COLO668 (cell line): ENCODE data around the gene HNRNPA2B1.
"Not testable (repeated sequence)": the region's sequence is repeated elsewhere in the genome, so short reads cannot be mapped to it uniquely, and the experiment has no call there.

Source experiments
- DNase-seq: peaks from one replicate; lab custom pipeline; 2025; ENCODE audit not compliant: unreplicated experiment; lab: John Stamatoyannopoulos, UW

The HNRNPA2B1 gene

DNA sequence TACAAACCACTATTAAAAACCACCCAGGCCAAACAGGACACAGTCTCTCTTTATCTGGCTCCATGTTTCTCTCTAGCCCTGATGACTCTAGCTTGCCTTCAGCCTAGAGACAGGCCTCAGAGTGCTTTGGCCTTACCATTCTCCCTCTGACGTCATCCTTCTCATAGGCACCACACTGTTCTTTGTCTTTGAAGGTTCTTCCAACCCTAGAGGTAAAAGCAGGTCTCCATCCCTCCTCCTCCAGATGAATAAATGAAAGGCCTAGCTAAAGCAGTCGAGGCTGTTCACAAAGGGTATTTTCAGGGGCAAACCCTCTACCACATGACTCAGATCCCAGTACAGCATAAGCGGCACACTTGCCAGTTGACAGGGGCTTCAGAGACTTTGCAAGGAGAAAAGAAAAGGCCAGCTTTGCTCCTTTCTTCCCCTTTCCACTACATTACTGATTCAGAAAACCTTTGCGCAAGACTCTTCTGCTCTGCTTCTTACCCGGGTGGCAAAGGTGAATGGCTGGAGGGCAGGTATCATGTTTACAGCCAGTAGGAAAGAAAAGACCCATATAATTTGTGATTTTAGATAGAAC lies 33.8 kb downstream of the HNRNPA2B1 start:
- DNase-seq, result no peak

GRCh38 chr7:26165950-26166683 lies 34.4 kb downstream of the HNRNPA2B1 start:
- no peak for DNase-seq

DNA sequence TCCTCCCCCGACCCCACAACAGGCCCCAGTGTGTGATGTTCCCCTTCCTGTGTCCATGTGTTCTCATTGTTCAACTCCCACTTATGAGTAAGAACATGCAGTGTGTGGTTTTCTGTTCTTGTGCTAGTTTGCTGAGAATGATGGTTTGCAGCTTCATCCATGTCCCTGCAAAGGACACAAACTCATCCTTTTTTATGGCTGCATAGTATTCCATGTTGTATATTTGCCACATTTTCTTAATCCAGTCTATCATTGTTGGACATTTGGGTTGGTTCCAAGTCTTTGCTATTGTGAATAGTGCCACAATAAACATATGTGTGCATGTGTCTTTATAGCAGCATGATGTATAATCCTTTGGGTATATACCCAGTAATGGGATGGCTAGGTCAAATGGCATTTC lies 36.7 kb downstream of the HNRNPA2B1 start:
- not testable (repeated sequence) for DNase-seq

GRCh38 chr7:26162431-26162830 lies 38.1 kb downstream of the HNRNPA2B1 start:
- no peak for DNase-seq

DNA sequence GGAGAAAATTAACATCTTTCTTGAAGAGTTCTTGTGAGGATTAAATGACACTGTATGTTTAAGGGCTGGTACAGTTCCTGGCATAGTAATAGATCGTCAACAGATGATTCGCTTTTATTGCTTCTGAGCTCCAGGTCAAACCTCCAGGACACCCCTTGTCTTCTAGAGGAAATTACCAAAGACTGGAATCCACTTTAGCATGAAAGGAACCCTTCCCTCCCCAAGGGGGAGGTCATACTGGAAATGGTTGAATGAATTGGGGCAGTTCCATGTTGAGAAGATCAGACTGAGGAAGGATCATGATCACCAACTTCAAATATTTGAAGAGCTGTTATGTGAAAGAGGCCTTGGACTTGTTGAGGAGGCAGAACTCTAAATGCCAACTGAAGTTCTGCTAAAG lies 39.6 kb downstream of the HNRNPA2B1 start:
- DNase-seq, result no peak

DNA sequence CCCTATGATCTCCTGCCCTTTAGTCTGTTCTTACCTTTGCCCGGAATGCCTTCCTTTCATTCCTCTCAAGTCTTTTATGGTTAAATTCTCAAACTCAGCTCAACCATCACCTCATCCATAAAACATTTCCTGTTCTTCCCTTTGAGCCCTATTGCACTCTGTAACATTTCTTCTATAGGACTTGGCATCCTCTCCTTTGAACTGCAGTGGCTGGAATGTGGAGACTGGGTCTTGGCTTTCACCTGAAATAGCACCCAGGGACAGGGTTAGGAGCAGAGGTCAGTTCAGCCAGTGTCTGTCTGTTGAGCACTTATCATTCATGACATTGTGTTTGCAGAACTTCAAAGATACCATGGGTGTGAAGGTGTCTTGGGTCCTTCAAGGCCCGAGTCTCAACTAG lies 41.3 kb downstream of the HNRNPA2B1 start:
- DNase-seq, result no peak

DNA sequence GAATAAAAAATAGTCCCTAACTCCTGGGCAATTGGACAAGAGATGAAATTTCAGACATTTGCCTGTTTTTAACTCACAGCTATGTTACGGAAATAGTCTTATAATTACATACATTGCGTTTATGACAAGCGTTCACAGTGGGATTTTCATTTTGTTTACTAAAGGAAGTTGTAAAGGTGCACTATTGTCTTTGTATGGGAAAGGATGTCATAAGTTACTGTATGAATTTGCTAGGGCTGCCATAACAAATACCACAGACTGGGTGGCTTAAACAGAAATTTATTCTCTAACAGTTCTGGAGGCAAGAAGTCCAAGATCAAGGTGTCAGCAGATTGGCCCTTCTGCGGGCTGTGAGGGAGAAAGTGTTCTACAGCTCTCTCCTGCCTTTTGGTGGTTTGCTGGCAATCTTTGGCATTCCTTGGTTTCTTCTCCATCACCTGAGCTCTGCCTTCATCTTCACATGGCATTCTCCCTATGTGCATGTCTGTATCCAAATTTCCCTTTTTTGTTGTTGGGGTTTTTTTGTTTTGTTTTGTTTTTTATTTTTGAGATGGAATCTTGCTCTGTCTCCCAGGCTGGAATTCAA lies 42.9 kb downstream of the HNRNPA2B1 start:
- DNase-seq, result no peak

DNA sequence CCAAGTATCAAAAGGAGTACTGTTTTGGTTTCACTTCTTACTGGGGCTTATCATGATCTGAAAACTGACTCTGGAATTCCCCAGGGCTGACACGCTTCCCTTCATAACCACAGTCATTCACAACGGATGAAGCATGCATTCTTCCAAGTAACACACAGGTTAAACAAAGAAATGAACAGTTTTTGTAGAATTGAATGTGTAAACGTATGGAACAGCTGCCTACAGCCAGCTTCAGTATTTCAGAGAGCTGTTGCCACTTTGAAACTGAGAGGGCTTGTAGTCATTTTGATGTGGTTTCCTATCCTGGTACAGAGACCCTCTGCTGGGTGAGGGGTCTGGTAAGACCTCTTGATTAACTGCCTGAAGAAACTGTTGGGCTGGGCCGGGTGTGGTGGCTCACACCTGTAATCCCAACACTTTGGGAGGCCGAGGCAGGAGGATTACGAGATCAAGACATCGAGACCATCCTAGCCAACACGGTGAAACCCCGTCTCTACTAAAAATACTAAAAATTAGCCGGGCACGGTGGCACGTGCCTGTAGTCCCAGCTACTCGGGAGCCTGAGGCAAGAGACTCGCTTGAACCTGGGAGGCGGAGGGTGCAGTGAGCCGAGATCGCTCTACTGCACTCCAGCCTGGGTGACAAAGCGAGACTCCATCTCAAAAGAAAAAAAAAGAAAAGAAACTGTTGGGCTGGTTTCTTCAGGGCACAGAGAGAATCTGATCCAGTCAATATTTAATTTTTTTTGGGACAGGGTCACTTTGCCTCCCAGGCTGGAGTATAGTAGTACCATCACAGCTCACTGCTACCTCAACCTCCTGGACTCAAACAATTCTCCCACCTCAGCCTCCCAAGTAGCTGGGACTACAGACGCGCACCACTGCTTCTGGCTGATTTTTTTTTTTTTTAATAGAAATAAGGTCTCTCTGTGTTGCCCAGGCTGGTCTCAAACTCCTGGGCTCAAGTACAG lies 43.8 kb downstream of the HNRNPA2B1 start:
- no peak for DNase-seq

- no peak for DNase-seq
Observed at GRCh38 chr7:26155531-26156375, 44.8 kb downstream of the HNRNPA2B1 start.

DNA sequence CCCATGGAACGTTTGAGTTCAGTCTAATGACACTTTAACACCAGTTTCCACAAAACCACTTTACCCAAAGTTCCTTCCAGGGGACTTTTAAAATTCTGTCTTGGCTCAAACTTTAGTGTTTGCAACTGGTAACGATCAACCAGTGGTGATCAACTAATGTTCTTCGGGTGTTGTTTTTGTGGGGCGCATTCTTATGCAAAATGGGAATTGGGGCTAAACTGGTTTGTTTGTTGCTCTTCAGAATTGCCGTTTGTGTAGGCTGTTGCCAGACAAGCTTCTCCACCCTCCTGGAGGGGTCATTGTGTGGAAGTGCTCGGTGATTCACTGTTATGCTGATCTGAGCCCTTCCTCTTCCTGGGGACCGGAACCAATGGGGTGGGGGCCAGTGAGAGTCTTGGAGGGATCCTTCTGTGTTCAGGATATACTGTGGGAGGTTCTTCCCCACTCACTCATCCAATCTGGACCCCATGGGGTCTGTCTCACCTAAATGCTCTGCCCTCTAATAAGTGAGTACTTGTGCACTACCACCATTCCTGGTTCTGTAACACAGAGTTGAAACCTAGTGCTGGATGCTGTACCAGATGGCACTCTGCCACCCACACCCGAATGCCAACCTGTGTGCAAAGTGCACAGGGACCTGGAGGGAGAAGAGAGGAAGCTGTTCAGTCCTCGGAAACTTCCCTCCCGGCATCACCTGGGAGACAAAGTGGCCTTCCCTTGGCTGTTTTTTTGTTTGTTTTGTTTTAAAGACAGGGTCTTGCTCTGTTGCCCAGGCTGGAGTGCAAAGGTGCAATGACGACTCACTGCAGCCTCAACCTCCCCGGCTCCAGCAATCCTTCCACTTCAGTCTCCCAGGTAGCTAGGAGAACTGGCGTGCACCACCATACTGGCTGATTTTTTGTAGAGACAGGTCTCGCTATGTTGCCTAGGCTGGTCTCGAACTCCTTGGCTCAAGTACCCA lies 46.4 kb downstream of the HNRNPA2B1 start:
- no peak for DNase-seq

DNA sequence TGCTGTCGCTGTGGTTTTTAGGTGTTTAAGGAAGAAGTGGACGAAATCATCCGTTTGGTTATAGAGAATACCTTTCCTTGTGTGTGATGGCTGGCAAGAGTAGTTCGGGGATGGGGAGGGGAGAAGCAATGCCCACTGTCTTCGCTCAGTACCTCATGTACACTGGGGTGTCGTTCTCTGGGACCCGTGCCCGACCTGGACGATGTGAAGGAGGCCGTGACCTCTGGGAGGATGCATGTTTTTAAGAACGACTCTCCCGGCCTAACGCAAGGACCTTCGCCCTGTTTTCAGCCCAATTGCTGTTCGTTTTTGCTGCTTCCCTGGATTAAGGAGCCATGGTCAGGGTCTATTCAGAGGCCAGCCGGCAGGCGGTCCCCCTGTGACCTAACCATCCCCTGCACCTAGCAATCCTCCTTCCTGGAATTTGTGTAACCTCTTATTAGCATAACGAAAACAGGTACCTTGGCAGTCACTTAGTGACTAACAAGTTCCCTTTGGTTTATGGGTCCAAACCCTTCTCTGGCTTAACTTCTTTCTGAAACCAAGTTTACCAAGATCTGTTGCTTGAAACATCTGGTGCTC lies 47.2 kb downstream of the HNRNPA2B1 start:
- no peak for DNase-seq

DNA sequence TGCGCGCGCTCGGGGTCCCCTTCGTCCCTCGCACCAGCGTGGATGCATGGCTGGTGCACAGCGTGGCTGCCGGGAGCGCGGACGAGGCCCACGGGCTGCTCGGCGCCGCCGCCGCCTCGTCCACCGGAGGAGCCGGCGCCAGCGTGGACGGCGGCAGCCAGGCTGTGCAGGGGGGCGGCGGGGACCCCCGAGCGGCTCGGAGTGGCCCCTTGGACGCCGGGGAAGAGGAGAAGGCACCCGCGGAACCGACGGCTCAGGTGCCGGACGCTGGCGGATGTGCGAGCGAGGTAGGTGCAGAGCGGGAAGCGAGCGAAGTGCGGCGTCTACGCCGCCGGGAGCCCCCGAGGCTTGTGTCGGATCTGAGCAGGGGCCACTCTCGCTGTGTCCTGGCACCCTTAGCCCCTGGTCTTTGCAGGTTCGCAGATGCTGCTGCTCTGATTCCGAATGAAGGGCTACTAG lies 47.7 kb downstream of the HNRNPA2B1 start:
- DNase-seq, result not testable (repeated sequence)

GRCh38 chr7:26151953-26152781 lies 48.4 kb downstream of the HNRNPA2B1 start, which contains the start of gene NFE2L3:
TSS of gene NFE2L3 (plus strand) at chr7:26152198. CDS start at chr7:26152499, 301 bp downstream.
- peak; percentile 97 for DNase-seq

DNA sequence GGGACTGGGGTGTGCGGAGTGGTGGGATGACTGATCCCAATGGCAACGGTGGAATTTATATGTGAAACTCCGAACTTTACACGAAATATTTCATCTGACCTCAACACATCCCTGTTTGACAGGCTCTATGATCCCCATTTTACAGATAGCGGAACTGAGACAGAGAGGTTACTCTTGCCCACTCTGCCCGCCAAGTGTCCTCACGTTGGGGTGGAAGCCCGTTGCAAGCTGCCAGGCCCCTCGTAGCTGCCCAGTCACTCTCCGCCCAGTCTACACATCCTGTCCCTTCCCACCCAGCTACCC lies 48.9 kb downstream of the HNRNPA2B1 start:
- no peak for DNase-seq

DNA sequence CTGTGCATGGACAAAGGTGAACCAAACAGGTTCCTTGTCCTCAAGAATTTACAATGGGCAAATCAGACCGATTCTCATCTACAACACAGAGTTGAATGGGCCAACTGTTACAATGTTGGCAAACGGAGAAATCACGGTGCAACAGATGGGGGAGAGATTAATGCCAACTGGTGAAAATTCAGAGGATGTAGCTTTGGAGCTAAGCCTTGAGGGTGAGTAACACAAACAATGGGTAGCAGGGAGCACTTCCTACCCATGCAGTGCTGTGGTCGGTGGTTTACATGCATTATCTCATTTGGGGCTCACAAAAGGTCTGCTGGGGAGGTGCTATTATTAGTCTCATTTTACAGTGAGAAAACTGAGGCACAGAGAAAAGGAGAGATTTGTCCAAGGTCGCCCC lies 49.5 kb downstream of the HNRNPA2B1 start:
- no peak for DNase-seq

- DNase-seq, result no peak
Observed at GRCh38 chr7:26149391-26149977, 51.1 kb downstream of the HNRNPA2B1 start.

- DNase-seq, result not testable (repeated sequence)
Observed at GRCh38 chr7:26148307-26148700, 52.2 kb downstream of the HNRNPA2B1 start.
